Lung (tissue), 12 donors: ENCODE measurements around the gene IQCN. TPM values are rescaled to one million over a fixed set of nuclear protein-coding genes. Genes with fewer than 3 reads are reported as not detected.
A peak's percentile ranks its signal among the peaks of the same experiment; 100 is the strongest.

ENCODE experiments used
- ATAC-seq: fragments of 200-7000 bp; cut with Tn5 transposase; one replicate; pipeline ENCODE4 v1.9.1; 2020; ENCODE audit warnings: moderate number of reproducible peaks; ENCODE audit not compliant: insufficient read depth, low FRiP score
- DNase-seq, 3 donors: peaks; one replicate each; pipeline ENCODE4 v3.0.0-alpha.2; 2013 to 2017
- H3K27ac ChIP-seq, 2 donors: one replicate each; pipeline ENCODE4 v1.5.1; 2013; ENCODE audit warnings: mild to moderate bottlenecking in 2 of 2, moderate library complexity in 2 of 2, control low read depth in 1 of 2, inconsistent platforms in 1 of 2, low read depth in 1 of 2, low read length in 1 of 2
- H3K27me3 ChIP-seq, 3 donors: one replicate each; pipeline ENCODE4 v1.5.1; 2013; ENCODE audit warnings: low read length in 2 of 3; ENCODE audit not compliant: control insufficient read depth in 3 of 3, insufficient read depth in 3 of 3
- H3K36me3 ChIP-seq, 4 donors: one replicate each; pipeline ENCODE4 v1.5.1; 2013; ENCODE audit warnings: low read length in 4 of 4, mild to moderate bottlenecking in 1 of 4, moderate library complexity in 1 of 4; ENCODE audit not compliant: control insufficient read depth in 4 of 4, insufficient read depth in 4 of 4
- H3K4me1 ChIP-seq, 5 donors: one replicate each; pipeline ENCODE4 v1.5.1; 2013; ENCODE audit warnings: low read length in 5 of 5, mild to moderate bottlenecking in 2 of 5, moderate library complexity in 1 of 5; ENCODE audit not compliant: control insufficient read depth in 5 of 5, insufficient read depth in 5 of 5
- H3K4me3 ChIP-seq: one replicate; pipeline ENCODE4 v1.5.1; 2013; ENCODE audit warnings: mild to moderate bottlenecking, control low read depth, moderate library complexity
- H3K9ac ChIP-seq, 2 donors: one replicate each; pipeline ENCODE4 v1.5.1; 2013; ENCODE audit warnings: low read length in 2 of 2, control low read depth in 1 of 2; ENCODE audit not compliant: insufficient read depth in 1 of 2
- H3K9me3 ChIP-seq, 4 donors: one replicate each; pipeline ENCODE4 v1.5.1; 2013; ENCODE audit warnings: low read length in 3 of 4, mild to moderate bottlenecking in 1 of 4, moderate library complexity in 1 of 4; ENCODE audit not compliant: control insufficient read depth in 4 of 4, insufficient read depth in 3 of 4
- CTCF ChIP-seq: IDR thresholded peaks from 2 replicates; pipeline ENCODE4 v1.5.1; 2012; ENCODE audit warnings: mild to moderate bottlenecking; ENCODE audit errors: control extremely low read depth, extremely low read depth
- WGBS, 2 donors: extraction: QIAGEN DNeasy Blood & Tissue Kit; methylation state at CpG; one replicate each; pipeline ENCODE4 v1.1.7; 2013; 5-methylcytosine and 5-hydroxymethylcytosine counted together
- polyA plus RNA-seq, 2 donors: library from polyadenylated mRNA; stranded (reverse); fragments of 200-250 nt; gene quantifications; one replicate each; pipeline ENCODE4 v1.2.1, GENCODE V29; 2013
- total RNA-seq, 2 donors: library from RNA; depleted of rRNA in 1 of 2; stranded (reverse); fragments of >200 nt in 1 of 2; gene quantifications; one replicate each; pipeline ENCODE4 v1.2.1, GENCODE V29; 2014 to 2021
- donor health status: control.
- donor health status: control.
- donor health status: Bipolar disorder and iron deficiency.
- donor health status: healthy.
- donor health status: DM: yes; HTN: yes; CAD: no.

IQCN gene
- total and polyA plus RNA-seq, 4 donors, result 0.69 to 5.5 (median 3.3) TPM

DNA sequence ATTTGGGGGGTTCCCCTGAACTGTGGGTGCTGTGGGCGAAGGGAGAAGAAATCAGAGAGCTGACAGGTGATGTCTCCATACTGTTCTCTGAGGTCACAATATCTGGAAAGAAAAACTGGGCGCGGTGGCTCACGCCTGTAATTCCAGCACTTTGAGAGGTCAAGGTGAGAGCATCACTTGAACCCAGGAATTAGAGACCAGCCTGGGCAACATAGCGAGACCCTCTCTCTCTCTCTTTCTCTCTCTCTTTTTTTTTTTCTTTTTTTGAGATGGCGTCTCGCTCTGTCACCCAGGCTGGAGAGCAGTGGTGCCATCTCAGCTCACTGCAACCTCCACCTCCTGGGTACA is 21.9 kb downstream of the IQCN start:
- Histone ChIP-seq H3K27ac (no peak overlapping the region), H3K4me3 (no peak overlapping the region), H3K4me1 (peaks cover 0 to 4% (median 0%) of the 10 kb centered on the region in 5 donors), H3K27me3 (no peaks in the 10 kb centered on the region), H3K9me3 (peaks cover 0 to 3% (median 0%) of the 10 kb centered on the region in 4 donors), H3K36me3 (peaks cover 0 to 6% (median 0%) of the 10 kb centered on the region in 4 donors), H3K9ac (no peak overlapping the region)
- TF ChIP-seq CTCF, result no peak
- no peak for ATAC-seq
- no peak for DNase-seq
- WGBS, 2 donors, result 70 to 78% methylated on average over 7 of the region's 7 CpGs

DNA sequence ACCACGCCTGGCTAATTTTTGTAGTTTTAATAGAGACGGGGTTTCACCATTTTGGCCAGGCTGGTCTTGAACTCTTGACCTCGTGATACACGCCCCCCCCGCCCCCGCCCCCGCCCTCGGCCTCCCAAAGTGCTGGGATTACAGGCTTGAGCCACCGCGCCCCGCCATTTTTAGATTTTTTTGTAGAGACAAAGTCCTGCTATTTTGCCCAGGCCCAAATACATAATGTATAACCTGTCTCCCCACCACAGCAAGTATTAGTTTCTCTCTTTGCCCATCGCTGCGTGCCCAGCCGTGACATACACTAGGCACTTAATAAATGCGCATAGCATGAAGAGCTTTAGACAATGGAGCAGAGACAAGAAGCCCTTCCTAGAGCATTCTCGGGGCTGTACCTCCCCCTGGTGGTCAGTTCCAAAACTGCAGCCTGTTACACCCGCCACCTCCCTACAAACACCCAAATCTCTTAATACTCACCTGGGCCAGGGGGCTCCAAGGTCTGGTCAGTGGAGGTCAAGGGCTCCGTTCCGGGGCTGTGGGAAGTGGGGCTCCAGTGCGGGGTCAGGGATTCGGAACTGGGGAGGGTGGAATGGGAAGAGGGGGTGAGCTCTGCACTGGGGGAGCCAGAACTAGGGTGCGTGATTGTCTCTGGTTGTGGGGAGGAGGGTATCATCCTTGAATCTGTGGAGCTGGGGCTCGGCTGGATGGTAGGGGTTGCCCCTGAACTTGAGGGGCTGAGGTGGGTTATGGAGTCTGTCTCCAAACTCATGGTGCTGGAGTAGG is 22.5 kb downstream of the IQCN start:
- 15 to 22% methylated on average over 18 to 23 of the region's 23 CpGs for WGBS, 2 donors
- no peak for ATAC-seq
- no peak overlapping the region for H3K9ac ChIP-seq

GRCh38 chr19:18249834-18250233 is 24.4 kb downstream of the IQCN start:
- H3K4me1 ChIP-seq, result peaks cover 0 to 4% (median 0%) of the 10 kb centered on the region in 5 donors
- DNase-seq (no peak), ATAC-seq (no peak)
- peaks cover 0 to 3% (median 0%) of the 10 kb centered on the region in 4 donors for H3K9me3 ChIP-seq
- TF ChIP-seq CTCF, result no peak
- 82 to 92% methylated on average over 5 of the region's 5 CpGs for WGBS, 2 donors
- H3K27ac ChIP-seq, result no peak overlapping the region
- H3K9ac ChIP-seq, result no peak overlapping the region
- H3K36me3 ChIP-seq, result no peaks in the 10 kb centered on the region
- H3K4me3 ChIP-seq, result no peak overlapping the region
- no peaks in the 10 kb centered on the region for H3K27me3 ChIP-seq

More for the DNA sequence above, 22.5 kb downstream of the IQCN start:
- Histone ChIP-seq H3K4me1 (peaks cover 0 to 4% (median 0%) of the 10 kb centered on the region in 5 donors), H3K27ac (no peak overlapping the region), H3K9me3 (peaks cover 0 to 3% (median 0%) of the 10 kb centered on the region in 4 donors), H3K36me3 (peaks cover 0 to under 1% (median 0%) of the 10 kb centered on the region in 4 donors), H3K27me3 (no peaks in the 10 kb centered on the region), H3K4me3 (no peak overlapping the region)
- TF ChIP-seq CTCF, result peak; percentile 97
- peak; percentile 77 to 82 (median 77) for DNase-seq
